Esophagus squamous epithelium (tissue), 4 donors: Measurements from ENCODE around the gene LRRC15.

Experiments used
- CTCF ChIP-seq, 6 experiments: fragments of 450-650 bp in 4 of 6; fragments of 200-600 bp in 2 of 6; sonication (generic) in 2 of 6; IDR thresholded peaks; one replicate each; pipeline ENCODE4 v1.5.1; 2016 to 2019; ENCODE audit warnings: antibody characterized with exemption in 6 of 6, mild to moderate bottlenecking in 4 of 6, moderate library complexity in 4 of 6
- POLR2A ChIP-seq, 4 donors: fragments of 450-650 bp; IDR thresholded peaks; one replicate each; pipeline ENCODE4 v1.6.1; 2017; ENCODE audit warnings: antibody characterized with exemption in 4 of 4, mild to moderate bottlenecking in 4 of 4, moderate library complexity in 3 of 4

GRCh38 chr3:194306109-194306686 lies 63.3 kb downstream of the LRRC15 start:
- TF ChIP-seq CTCF (IDR thresholded peaks at IDR 0.05) (no peak), POLR2A (IDR thresholded peaks at IDR 0.05) (no peak)
